ENCODE measurements around the gene OR2T6.

GRCh38 chr1:248421384-248421783, 45.8 kb downstream of the OR2T6 start:
- TF ChIP-seq CTCF (IDR thresholded peaks at IDR 0.05) (no peak), POLR2A (IDR thresholded peaks at IDR 0.05) (no peak)

Measured in adrenal gland (tissue), 5 donors.